IMR-90 (cell line): ENCODE measurements around the gene GSG1L.

ENCODE experiments used
- CTCF ChIP-seq: conservative IDR thresholded peaks from 2 replicates; pipeline ENCODE4 v1.5.1; 2012; ENCODE audit warnings: mild to moderate bottlenecking, low read depth, low read length, improper control_type of control experiment
- POLR2A ChIP-seq: IDR thresholded peaks from 2 replicates; pipeline ENCODE4 v1.6.1; 2012; ENCODE audit warnings: mild to moderate bottlenecking, low read depth, low read length
- RFX5 ChIP-seq: IDR thresholded peaks from 2 replicates; pipeline ENCODE4 v1.8.0; 2012; ENCODE audit warnings: low read depth, mild to moderate bottlenecking, low read length, moderate library complexity

GRCh38 chr16:27817038-27817437, 246.5 kb downstream of the GSG1L start:
- TF ChIP-seq POLR2A, result no peak
- no peak for TF ChIP-seq CTCF
- no peak for TF ChIP-seq RFX5
